ENCODE data around the gene ROBO1.

DNA sequence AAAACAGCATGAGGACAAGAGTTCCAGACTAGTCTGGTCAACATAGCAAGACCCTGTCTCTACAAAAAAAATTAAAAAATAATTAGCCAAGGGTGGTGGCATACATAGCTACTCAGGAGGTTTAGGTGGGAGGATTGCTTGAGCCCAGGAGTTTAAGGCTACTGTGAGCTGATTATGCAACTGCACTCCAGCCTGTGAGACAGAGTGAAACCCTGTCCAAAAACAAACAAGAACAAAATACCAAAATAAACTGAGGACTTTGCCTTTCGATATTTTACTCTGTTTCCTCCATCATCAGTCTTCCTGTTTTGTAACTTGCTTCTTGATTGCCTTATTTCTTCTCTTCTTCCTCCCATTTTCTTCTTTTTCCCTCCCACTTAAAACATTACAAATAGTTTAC lies 504.4 kb downstream of the ROBO1 start:
- TF ChIP-seq, protein P1, sequence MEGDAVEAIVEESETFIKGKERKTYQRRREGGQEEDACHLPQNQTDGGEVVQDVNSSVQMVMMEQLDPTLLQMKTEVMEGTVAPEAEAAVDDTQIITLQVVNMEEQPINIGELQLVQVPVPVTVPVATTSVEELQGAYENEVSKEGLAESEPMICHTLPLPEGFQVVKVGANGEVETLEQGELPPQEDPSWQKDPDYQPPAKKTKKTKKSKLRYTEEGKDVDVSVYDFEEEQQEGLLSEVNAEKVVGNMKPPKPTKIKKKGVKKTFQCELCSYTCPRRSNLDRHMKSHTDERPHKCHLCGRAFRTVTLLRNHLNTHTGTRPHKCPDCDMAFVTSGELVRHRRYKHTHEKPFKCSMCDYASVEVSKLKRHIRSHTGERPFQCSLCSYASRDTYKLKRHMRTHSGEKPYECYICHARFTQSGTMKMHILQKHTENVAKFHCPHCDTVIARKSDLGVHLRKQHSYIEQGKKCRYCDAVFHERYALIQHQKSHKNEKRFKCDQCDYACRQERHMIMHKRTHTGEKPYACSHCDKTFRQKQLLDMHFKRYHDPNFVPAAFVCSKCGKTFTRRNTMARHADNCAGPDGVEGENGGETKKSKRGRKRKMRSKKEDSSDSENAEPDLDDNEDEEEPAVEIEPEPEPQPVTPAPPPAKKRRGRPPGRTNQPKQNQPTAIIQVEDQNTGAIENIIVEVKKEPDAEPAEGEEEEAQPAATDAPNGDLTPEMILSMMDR (IDR thresholded peaks at IDR 0.05; ENCODE audit: insufficient read depth, low read length, poor library complexity, severe bottlenecking), result no peak
- TF ChIP-seq EZH2phosphoT487 (conservative IDR thresholded peaks at IDR 0.05; ENCODE audit: low read length), result no peak
